BE2C (cell line): Measurements from ENCODE around the gene RFFL.
"Not testable (repeated sequence)": the region's sequence is repeated elsewhere in the genome, so short reads cannot be mapped to it uniquely, and the experiment has no call there.

Source experiments
- DNase-seq: peaks from one replicate; pipeline ENCODE4 v3.0.0-alpha.2; 2020
- H3K27me3 ChIP-seq: fragments of 250-450 bp; sonication (Bioruptor Pico); 2 replicates; pipeline ENCODE4 v1.5.1; 2020; ENCODE audit warnings: mild to moderate bottlenecking
- H3K36me3 ChIP-seq: fragments of 250-450 bp; sonication (Bioruptor Pico); 2 replicates; pipeline ENCODE4 v1.5.1; 2020; ENCODE audit warnings: mild to moderate bottlenecking
- H3K4me1 ChIP-seq: fragments of 250-450 bp; sonication (Bioruptor Pico); 2 replicates; pipeline ENCODE4 v1.5.1; 2020
- H3K4me3 ChIP-seq: 2 replicates; pipeline ENCODE4 v1.5.1; 2011; ENCODE audit warnings: low read depth, low read length
- H3K9me3 ChIP-seq: fragments of 250-450 bp; sonication (Bioruptor Pico); 2 replicates; pipeline ENCODE4 v1.5.1; 2020
- TF ChIP-seq, protein P1 (sequence below): IDR thresholded peaks from 2 replicates; pipeline ENCODE4 v1.5.1; 2012; ENCODE audit warnings: mild to moderate bottlenecking, low read depth, low read length

RFFL gene

GRCh38 chr17:35099908-35100307, 36.4 kb upstream of the RFFL start:
- DNase-seq = no peak
- H3K36me3 ChIP-seq = peaks cover 5% of the 10 kb centered on the region
- TF ChIP-seq, protein P1, sequence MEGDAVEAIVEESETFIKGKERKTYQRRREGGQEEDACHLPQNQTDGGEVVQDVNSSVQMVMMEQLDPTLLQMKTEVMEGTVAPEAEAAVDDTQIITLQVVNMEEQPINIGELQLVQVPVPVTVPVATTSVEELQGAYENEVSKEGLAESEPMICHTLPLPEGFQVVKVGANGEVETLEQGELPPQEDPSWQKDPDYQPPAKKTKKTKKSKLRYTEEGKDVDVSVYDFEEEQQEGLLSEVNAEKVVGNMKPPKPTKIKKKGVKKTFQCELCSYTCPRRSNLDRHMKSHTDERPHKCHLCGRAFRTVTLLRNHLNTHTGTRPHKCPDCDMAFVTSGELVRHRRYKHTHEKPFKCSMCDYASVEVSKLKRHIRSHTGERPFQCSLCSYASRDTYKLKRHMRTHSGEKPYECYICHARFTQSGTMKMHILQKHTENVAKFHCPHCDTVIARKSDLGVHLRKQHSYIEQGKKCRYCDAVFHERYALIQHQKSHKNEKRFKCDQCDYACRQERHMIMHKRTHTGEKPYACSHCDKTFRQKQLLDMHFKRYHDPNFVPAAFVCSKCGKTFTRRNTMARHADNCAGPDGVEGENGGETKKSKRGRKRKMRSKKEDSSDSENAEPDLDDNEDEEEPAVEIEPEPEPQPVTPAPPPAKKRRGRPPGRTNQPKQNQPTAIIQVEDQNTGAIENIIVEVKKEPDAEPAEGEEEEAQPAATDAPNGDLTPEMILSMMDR = no peak

GRCh38 chr17:35097776-35098175, 34.3 kb upstream of the RFFL start:
- Histone ChIP-seq H3K9me3 (no peaks in the 10 kb centered on the region), H3K36me3 (peaks cover 5% of the 10 kb centered on the region), H3K4me1 (no peaks in the 10 kb centered on the region), H3K27me3 (no peaks in the 10 kb centered on the region), H3K4me3 (no peak overlapping the region)
- TF ChIP-seq, protein P1 = no peak
- no peak for DNase-seq

More at GRCh38 chr17:35099908-35100307, 36.4 kb upstream of the RFFL start:
- no peaks in the 10 kb centered on the region for H3K4me1 ChIP-seq
- H3K9me3 ChIP-seq = no peaks in the 10 kb centered on the region
- no peaks in the 10 kb centered on the region for H3K27me3 ChIP-seq
- no peak overlapping the region for H3K4me3 ChIP-seq

- Histone ChIP-seq H3K9me3 (no peaks in the 10 kb centered on the region), H3K4me1 (no peaks in the 10 kb centered on the region), H3K4me3 (no peak overlapping the region), H3K27me3 (no peaks in the 10 kb centered on the region), H3K36me3 (peaks cover 3% of the 10 kb centered on the region; the same call in 1 of the 2 replicates)
- DNase-seq = no peak
- TF ChIP-seq, protein P1 = no peak
These were observed 32.2 kb upstream of the RFFL start for GRCh38 chr17:35095741-35096140.

DNA sequence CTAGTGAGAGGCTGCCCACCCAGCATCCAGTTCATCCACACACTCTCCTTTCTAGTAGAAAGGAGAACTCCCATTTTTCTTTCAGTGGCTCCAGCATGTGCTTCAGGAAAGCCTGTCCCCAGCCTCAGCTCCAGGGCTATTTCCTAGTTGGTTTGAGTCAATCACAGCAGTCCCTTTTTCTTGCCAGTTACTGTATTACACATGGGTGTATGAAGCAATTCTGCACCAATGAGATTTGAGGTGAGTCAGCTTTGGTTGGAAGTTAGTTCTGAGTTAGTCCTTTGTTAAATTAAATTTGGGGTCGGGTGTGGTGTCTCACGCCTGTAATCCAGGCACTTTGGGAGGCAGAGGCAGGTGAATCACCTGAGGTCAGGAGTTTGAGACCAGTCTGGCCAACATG, 31.4 kb upstream of the RFFL start:
- no peaks in the 10 kb centered on the region for H3K27me3 ChIP-seq
- H3K36me3 ChIP-seq = no peaks in the 10 kb centered on the region
- no peak overlapping the region for H3K4me3 ChIP-seq
- no peak for DNase-seq
- TF ChIP-seq, protein P1 = no peak
- no peaks in the 10 kb centered on the region for H3K9me3 ChIP-seq
- H3K4me1 ChIP-seq = no peaks in the 10 kb centered on the region

GRCh38 chr17:35090707-35091106, 27.2 kb upstream of the RFFL start:
- not testable (repeated sequence) for H3K36me3 ChIP-seq, H3K27me3 ChIP-seq, DNase-seq, H3K4me3 ChIP-seq, H3K4me1 ChIP-seq, H3K9me3 ChIP-seq

- Histone ChIP-seq H3K4me3 (peak overlapping the region; percentile 60), H3K9me3 (no peaks in the 10 kb centered on the region), H3K4me1 (no peaks in the 10 kb centered on the region), H3K36me3 (no peaks in the 10 kb centered on the region), H3K27me3 (no peaks in the 10 kb centered on the region)
- DNase-seq = peak; percentile 22
- TF ChIP-seq, protein P1 = no peak
These were observed 26.2 kb upstream of the RFFL start for GRCh38 chr17:35089586-35090296.
